A549 (cell line): ENCODE data around the gene MTMR6. TPM values are rescaled to one million over a fixed set of nuclear protein-coding genes. Genes with fewer than 3 reads are reported as not detected.
A peak's percentile ranks its signal among the peaks of the same experiment; 100 is the strongest.

ENCODE experiments used
- ATAC-seq, 2 experiments: fragments of 200-7000 bp in 1 of 2; fragments of >200 bp in 1 of 2; cut with Nextera tagmentation in 1 of 2; cut with Tn5 transposase in 1 of 2; 3 replicates each; pipeline versions ENCODE4 v1.8.0 to v1.9.1; 2018 to 2020; ENCODE audit warnings: mild to moderate bottlenecking in 1 of 2, moderate library complexity in 1 of 2
- CTCF ChIA-PET: fragments of 300-600 bp; sonication (Branson Sonifier 250); formaldehyde crosslinking; extraction: SDS; loops from one replicate; lab custom pipeline; 2021; ENCODE audit warnings: antibody characterized with exemption, inconsistent platforms; lab: Yijun Ruan, JAX
- POLR2A ChIA-PET: fragments of 350-600 bp; formaldehyde crosslinking; extraction: SDS; loops from one replicate; lab custom pipeline; 2021; ENCODE audit warnings: antibody characterized with exemption, inconsistent platforms; lab: Yijun Ruan, JAX
- DNase-seq, 2 experiments: peaks; one replicate each; pipeline versions ENCODE4 v3.0.0 to v3.0.0-alpha.2; 2011 to 2016; ENCODE audit warnings: low read depth in 1 of 2, low spot score in 1 of 2
- FAIRE-seq: peaks from 2 replicates; lab custom pipeline; 2011; peaks lifted over from hg19 to GRCh38; lab: Jason Lieb, UNC
- H3K27ac ChIP-seq, 2 experiments: fragments of >200 bp; sonication (Bioruptor Twin); formaldehyde crosslinking; 3 replicates each; pipeline ENCODE4 v1.5.1; 2016 to 2017
- H3K4me1 ChIP-seq: fragments of >200 bp; sonication (Bioruptor Twin); formaldehyde crosslinking; 3 replicates; pipeline ENCODE4 v1.6.1; 2016
- H3K4me2 ChIP-seq: fragments of >200 bp; sonication (Bioruptor Twin); formaldehyde crosslinking; 3 replicates; pipeline ENCODE4 v1.6.1; 2016
- H3K4me3 ChIP-seq: fragments of >200 bp; sonication (Bioruptor Twin); formaldehyde crosslinking; 3 replicates; pipeline ENCODE4 v1.5.1; 2016
- H3K9me3 ChIP-seq: fragments of >200 bp; sonication (Bioruptor Twin); formaldehyde crosslinking; 3 replicates; pipeline ENCODE4 v1.6.1; 2016
- CHD4 ChIP-seq: fragments of 200-600 bp; sonication (generic); IDR thresholded peaks from 2 replicates; pipeline ENCODE4 v1.6.1; 2016; ENCODE audit warnings: antibody characterized with exemption, mild to moderate bottlenecking, borderline replicate concordance
- EP300 ChIP-seq, 2 experiments: fragments of >200 bp; sonication (Bioruptor Twin); formaldehyde crosslinking; IDR thresholded peaks; 2 replicates in 1 of 2; 3 replicates in 1 of 2; pipeline ENCODE4 v1.6.1; 2016 to 2017
- HEYL ChIP-seq: fragments of 250-450 bp; sonication (Bioruptor Pico); IDR thresholded peaks from 2 replicates; pipeline ENCODE4 v1.8.0; 2021; ENCODE audit warnings: mild to moderate bottlenecking, moderate library complexity
- HMGXB4 ChIP-seq: fragments of 250-450 bp; sonication (Bioruptor Pico); IDR thresholded peaks from 2 replicates; pipeline ENCODE4 v1.5.0; 2021; ENCODE audit warnings: mild to moderate bottlenecking, moderate library complexity, borderline replicate concordance
- HOXB13 ChIP-seq: fragments of 250-450 bp; sonication (Bioruptor Pico); IDR thresholded peaks from 2 replicates; pipeline ENCODE4 v1.5.0; 2020; ENCODE audit warnings: low read depth, mild to moderate bottlenecking, moderate library complexity
- JUNB ChIP-seq: fragments of >200 bp; sonication (Bioruptor Twin); formaldehyde crosslinking; IDR thresholded peaks from 2 replicates; pipeline ENCODE4 v1.6.1; 2016
- MAFK ChIP-seq: fragments of 450-650 bp; IDR thresholded peaks from 2 replicates; pipeline ENCODE4 v1.6.1; 2014; ENCODE audit not compliant: partially characterized antibody
- POLR2AphosphoS2 ChIP-seq: conservative IDR thresholded peaks from 2 replicates; pipeline ENCODE4 v1.6.1; 2012; ENCODE audit warnings: low read length, improper control_type of control experiment, inconsistent platforms
- RFX5 ChIP-seq: fragments of 450-650 bp; IDR thresholded peaks from 2 replicates; pipeline ENCODE4 v1.7.1; 2014; ENCODE audit warnings: antibody characterized with exemption, mild to moderate bottlenecking, moderate library complexity
- ZFP36 ChIP-seq: fragments of 450-650 bp; IDR thresholded peaks from 2 replicates; pipeline ENCODE4 v1.6.1; 2014; ENCODE audit warnings: borderline replicate concordance; ENCODE audit not compliant: partially characterized antibody
- WGBS: methylation state at CpG from one replicate; pipeline ENCODE4 v1.1.6; 2017; ENCODE audit errors: missing lambda C conversion rate; 5-methylcytosine and 5-hydroxymethylcytosine counted together
- polyA plus RNA-seq, 4 experiments: library from polyadenylated mRNA; depleted of rRNA in 3 of 4; stranded (reverse); fragments of >200 nt; fragmentation: RNase III in 1 of 4; extraction: RNeasy Plus Mini Kit Qiagen cat#74134 plus additional on column Dnase treatment in 1 of 4; gene quantifications; 2 replicates in 3 of 4; 3 replicates in 1 of 4; pipeline ENCODE4 v1.2.3, GENCODE V29; 2011 to 2017
- TF ChIP-seq, protein P1 (sequence below): fragments of >200 bp; sonication (Bioruptor Twin); formaldehyde crosslinking; IDR thresholded peaks from 3 replicates; pipeline ENCODE4 v1.5.1; 2016
- TF ChIP-seq, protein P2 (sequence below): IDR thresholded peaks from 2 replicates; pipeline ENCODE4 v1.6.1; 2012
- TF ChIP-seq, protein P3 (sequence below): IDR thresholded peaks from 2 replicates; pipeline ENCODE4 v1.6.1; 2012

The MTMR6 gene
- polyA plus RNA-seq, 2 of the 4 experiments (the other 2 are of a cell fraction): 8.8 to 22.4 TPM

DNA sequence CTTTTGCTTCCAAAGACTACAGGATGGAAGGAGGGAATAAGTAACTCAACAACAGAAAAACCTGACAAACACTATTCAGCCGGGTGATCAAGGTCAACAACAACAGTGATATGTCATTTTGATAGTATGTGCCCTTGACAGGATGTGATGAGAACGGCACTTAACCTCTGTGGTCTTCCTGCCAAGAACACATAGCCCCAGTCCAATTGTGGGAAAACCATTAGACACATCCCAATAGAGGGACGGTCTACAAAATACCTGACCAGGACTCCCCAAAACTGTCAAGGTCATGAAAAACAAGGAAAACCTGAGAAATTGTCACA is 72.1 kb downstream of the MTMR6 start:
- 63% methylated on average over 3 of the region's 3 CpGs for WGBS
- POLR2A ChIA-PET: no interaction called here
- DNase-seq (no peak), FAIRE-seq (no peak)
- H3K27ac ChIP-seq: no peak overlapping the region
- CTCF ChIA-PET: no interaction called here
- TF ChIP-seq RFX5 (no peak), HMGXB4 (CRISPR knock-in tag) (no peak), JUNB (no peak), MAFK (no peak), HEYL (CRISPR knock-in tag) (no peak), ZFP36 (no peak)
- TF ChIP-seq, all 56 proteins: peak for 0
- Histone ChIP-seq H3K4me1 (no peaks in the 10 kb centered on the region), H3K4me2 (no peak overlapping the region), H3K9me3 (no peaks in the 10 kb centered on the region), H3K4me3 (no peak overlapping the region)
- ATAC-seq: no peak

GRCh38 chr13:25214491-25215252 is 72.6 kb downstream of the MTMR6 start:
- WGBS: 22% methylated on average over 6 of the region's 6 CpGs
- Histone ChIP-seq H3K27ac (no peak overlapping the region), H3K4me2 (no peak overlapping the region), H3K4me3 (no peak overlapping the region), H3K9me3 (no peaks in the 10 kb centered on the region), H3K4me1 (no peaks in the 10 kb centered on the region)
- ChIA-PET POLR2A (no interaction called here), CTCF (interaction anchor here (1.5 kb wide), 1 partner anchor 14 kb away, joined by 3 read pairs; no protein-coding TSS in a partner anchor)
- FAIRE-seq (no peak), ATAC-seq (no peak), DNase-seq (peak in 1 of 2 experiments; percentile 2)
- TF ChIP-seq CHD4: no peak
- TF ChIP-seq, protein P1, sequence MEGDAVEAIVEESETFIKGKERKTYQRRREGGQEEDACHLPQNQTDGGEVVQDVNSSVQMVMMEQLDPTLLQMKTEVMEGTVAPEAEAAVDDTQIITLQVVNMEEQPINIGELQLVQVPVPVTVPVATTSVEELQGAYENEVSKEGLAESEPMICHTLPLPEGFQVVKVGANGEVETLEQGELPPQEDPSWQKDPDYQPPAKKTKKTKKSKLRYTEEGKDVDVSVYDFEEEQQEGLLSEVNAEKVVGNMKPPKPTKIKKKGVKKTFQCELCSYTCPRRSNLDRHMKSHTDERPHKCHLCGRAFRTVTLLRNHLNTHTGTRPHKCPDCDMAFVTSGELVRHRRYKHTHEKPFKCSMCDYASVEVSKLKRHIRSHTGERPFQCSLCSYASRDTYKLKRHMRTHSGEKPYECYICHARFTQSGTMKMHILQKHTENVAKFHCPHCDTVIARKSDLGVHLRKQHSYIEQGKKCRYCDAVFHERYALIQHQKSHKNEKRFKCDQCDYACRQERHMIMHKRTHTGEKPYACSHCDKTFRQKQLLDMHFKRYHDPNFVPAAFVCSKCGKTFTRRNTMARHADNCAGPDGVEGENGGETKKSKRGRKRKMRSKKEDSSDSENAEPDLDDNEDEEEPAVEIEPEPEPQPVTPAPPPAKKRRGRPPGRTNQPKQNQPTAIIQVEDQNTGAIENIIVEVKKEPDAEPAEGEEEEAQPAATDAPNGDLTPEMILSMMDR: no peak
- no peak for TF ChIP-seq HOXB13 (CRISPR knock-in tag)
- TF ChIP-seq, protein P2, sequence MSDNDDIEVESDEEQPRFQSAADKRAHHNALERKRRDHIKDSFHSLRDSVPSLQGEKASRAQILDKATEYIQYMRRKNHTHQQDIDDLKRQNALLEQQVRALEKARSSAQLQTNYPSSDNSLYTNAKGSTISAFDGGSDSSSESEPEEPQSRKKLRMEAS: no peak

DNA sequence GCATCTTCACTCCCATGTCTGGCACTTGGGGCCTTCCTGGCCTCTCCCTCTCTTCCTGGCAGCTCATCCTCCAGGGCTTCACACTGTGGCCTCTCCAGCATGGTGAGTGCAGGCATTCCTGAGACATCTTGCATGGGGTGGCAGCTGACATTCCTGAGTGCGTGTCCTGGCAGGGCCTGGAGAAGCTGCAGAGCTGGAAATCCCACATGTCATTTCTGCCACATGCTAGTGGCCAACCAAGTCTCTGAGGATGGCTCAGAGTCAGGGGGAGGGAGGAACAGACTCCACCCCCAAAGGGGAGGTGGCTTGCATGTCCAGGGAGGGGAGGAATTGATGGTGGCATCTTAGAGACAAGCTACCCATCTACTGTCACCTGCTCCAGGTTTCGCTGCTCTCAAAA is 73.6 kb downstream of the MTMR6 start:
- no peaks in the 10 kb centered on the region for H3K4me1 ChIP-seq
- 86% methylated on average over 1 of the region's 2 CpGs for WGBS
- ChIA-PET POLR2A (no interaction called here), CTCF (interaction anchor here (0.9 to 1.5 kb wide), 2 partner anchors 9 to 15 kb away, joined by 3 read pairs; no protein-coding TSS in a partner anchor)
- H3K4me2 ChIP-seq: no peak overlapping the region
- no peak overlapping the region for H3K4me3 ChIP-seq
- H3K27ac ChIP-seq: no peak overlapping the region
- TF ChIP-seq, protein P3, sequence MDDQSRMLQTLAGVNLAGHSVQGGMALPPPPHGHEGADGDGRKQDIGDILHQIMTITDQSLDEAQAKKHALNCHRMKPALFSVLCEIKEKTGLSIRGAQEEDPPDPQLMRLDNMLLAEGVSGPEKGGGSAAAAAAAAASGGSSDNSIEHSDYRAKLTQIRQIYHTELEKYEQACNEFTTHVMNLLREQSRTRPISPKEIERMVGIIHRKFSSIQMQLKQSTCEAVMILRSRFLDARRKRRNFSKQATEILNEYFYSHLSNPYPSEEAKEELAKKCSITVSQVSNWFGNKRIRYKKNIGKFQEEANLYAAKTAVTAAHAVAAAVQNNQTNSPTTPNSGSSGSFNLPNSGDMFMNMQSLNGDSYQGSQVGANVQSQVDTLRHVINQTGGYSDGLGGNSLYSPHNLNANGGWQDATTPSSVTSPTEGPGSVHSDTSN: no peak
- TF ChIP-seq POLR2AphosphoS2: no peak
- TF ChIP-seq EP300 (IDR thresholded peaks at IDR 0.05): no peak
- DNase-seq (no peak), ATAC-seq (no peak), FAIRE-seq (no peak)
- no peaks in the 10 kb centered on the region for H3K9me3 ChIP-seq
